Skeletal muscle tissue (tissue), 4 donors: ENCODE measurements around the gene PRR22. TPM values are rescaled to one million over a fixed set of nuclear protein-coding genes. Genes with fewer than 3 reads are reported as not detected.

ENCODE experiments used
- H3K27ac ChIP-seq: one replicate; pipeline ENCODE4 v1.7.0; 2013; ENCODE audit warnings: mild to moderate bottlenecking, low read depth, low read length, inconsistent platforms
- H3K27me3 ChIP-seq, 3 donors: one replicate each; pipeline ENCODE4 v1.7.0; 2013; ENCODE audit warnings: low read length in 3 of 3; ENCODE audit not compliant: control insufficient read depth in 3 of 3, insufficient read depth in 3 of 3
- H3K36me3 ChIP-seq, 3 donors: one replicate each; pipeline ENCODE4 v1.7.0; 2013; ENCODE audit warnings: low read length in 3 of 3; ENCODE audit not compliant: control insufficient read depth in 3 of 3, insufficient read depth in 3 of 3
- H3K4me1 ChIP-seq, 3 donors: one replicate each; pipeline ENCODE4 v1.7.0; 2013; ENCODE audit warnings: low read length in 3 of 3, mild to moderate bottlenecking in 3 of 3; ENCODE audit not compliant: control insufficient read depth in 3 of 3, insufficient read depth in 3 of 3
- H3K4me3 ChIP-seq, 3 donors: one replicate each; pipeline ENCODE4 v1.7.0; 2013; ENCODE audit warnings: low read length in 3 of 3
- H3K9ac ChIP-seq, 3 donors: one replicate each; pipeline ENCODE4 v1.7.0; 2013; ENCODE audit warnings: low read length in 3 of 3, mild to moderate bottlenecking in 3 of 3, moderate library complexity in 2 of 3, low read depth in 1 of 3
- H3K9me3 ChIP-seq, 3 donors: one replicate each; pipeline ENCODE4 v1.7.0; 2013; ENCODE audit warnings: low read length in 3 of 3; ENCODE audit not compliant: control insufficient read depth in 3 of 3
- total RNA-seq: library from RNA; depleted of rRNA; stranded (reverse); fragments of >200 nt; gene quantifications from one replicate; pipeline ENCODE4 v1.2.3, GENCODE V29; 2014
- donor health status: Osteomylitis.

PRR22 gene
- total RNA-seq, 1 donor from 2014 or later: not detected

GRCh38 chr19:5814852-5815246 is 30.3 kb upstream of the PRR22 start:
- H3K4me1 ChIP-seq: no peaks in the 10 kb centered on the region
- H3K9me3 ChIP-seq: no peaks in the 10 kb centered on the region
- no peak overlapping the region for H3K4me3 ChIP-seq
- H3K27me3 ChIP-seq: peaks cover 17 to 28% (median 26%) of the 10 kb centered on the region in 3 donors
- no peaks in the 10 kb centered on the region for H3K36me3 ChIP-seq
- H3K9ac ChIP-seq: no peak overlapping the region
- H3K27ac ChIP-seq: no peak overlapping the region

GRCh38 chr19:5814123-5814851 is 29.7 kb upstream of the PRR22 start:
- H3K9ac ChIP-seq: no peak overlapping the region
- H3K9me3 ChIP-seq: no peaks in the 10 kb centered on the region

GRCh38 chr19:5811117-5811516 is 26.6 kb upstream of the PRR22 start:
- Histone ChIP-seq H3K27ac (no peak overlapping the region), H3K9me3 (no peaks in the 10 kb centered on the region), H3K27me3 (peaks cover 17 to 22% (median 21%) of the 10 kb centered on the region in 3 donors), H3K4me3 (no peak overlapping the region), H3K4me1 (no peaks in the 10 kb centered on the region), H3K36me3 (no peaks in the 10 kb centered on the region), H3K9ac (no peak overlapping the region)

More at GRCh38 chr19:5814123-5814851, 29.7 kb upstream of the PRR22 start:
- H3K4me3 ChIP-seq: no peak overlapping the region
- no peak overlapping the region for H3K27ac ChIP-seq
- H3K4me1 ChIP-seq: no peaks in the 10 kb centered on the region
- H3K36me3 ChIP-seq: no peaks in the 10 kb centered on the region
- peaks cover 17 to 28% (median 26%) of the 10 kb centered on the region in 3 donors for H3K27me3 ChIP-seq

DNA sequence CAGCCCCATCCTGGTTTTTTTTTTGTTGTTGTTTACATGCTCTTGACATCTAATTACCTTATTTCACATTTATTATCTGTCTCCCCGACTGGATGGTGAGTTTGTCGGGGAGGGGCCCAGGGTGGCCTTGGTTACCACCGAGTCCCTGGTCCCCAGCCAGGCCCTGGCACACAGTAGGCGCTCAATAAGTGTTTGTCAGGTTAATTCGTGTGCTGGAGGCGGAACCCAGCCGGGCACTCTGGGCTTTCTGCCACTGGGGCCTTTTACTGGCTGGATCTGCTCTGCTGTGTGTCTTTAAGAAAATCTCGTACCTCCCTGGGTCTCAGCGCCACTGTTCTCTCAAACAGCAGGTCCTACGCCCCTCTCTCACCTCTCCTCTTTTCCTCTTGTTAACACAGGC is 24.9 kb upstream of the PRR22 start:
- H3K4me1 ChIP-seq: no peaks in the 10 kb centered on the region
- peaks cover 22 to 26% (median 24%) of the 10 kb centered on the region in 3 donors for H3K27me3 ChIP-seq
- H3K4me3 ChIP-seq: no peak overlapping the region
- H3K9ac ChIP-seq: no peak overlapping the region
- H3K36me3 ChIP-seq: no peaks in the 10 kb centered on the region
- no peaks in the 10 kb centered on the region for H3K9me3 ChIP-seq
- no peak overlapping the region for H3K27ac ChIP-seq

DNA sequence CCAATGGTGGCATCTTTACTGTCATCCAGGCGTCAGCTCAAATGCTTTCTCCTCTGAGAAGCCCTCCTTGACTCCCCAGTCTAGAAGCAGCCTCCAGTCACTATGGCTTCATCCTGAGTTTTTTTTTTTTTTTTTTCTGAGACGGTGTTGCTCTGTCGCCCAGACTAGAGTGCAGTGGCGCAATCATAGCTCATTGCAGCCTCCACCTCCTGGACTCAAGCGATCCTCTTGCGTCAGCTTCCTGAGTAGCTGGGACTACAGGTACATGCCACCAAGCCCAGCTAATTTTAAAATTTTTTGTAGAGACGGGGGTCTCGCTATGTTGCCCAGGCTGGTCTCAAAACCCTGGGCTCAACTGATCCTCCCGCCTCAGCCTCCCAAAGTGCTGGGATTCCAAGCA is 24.5 kb upstream of the PRR22 start:
- Histone ChIP-seq H3K9me3 (no peaks in the 10 kb centered on the region), H3K4me1 (no peaks in the 10 kb centered on the region), H3K27ac (no peak overlapping the region), H3K36me3 (no peaks in the 10 kb centered on the region), H3K4me3 (no peak overlapping the region), H3K9ac (no peak overlapping the region), H3K27me3 (peaks cover 22 to 27% (median 25%) of the 10 kb centered on the region in 3 donors)

- H3K4me1 ChIP-seq: peaks cover 4 to 6% (median 5%) of the 10 kb centered on the region in 3 donors
- H3K4me3 ChIP-seq: no peak overlapping the region
- H3K9ac ChIP-seq: no peak overlapping the region
- H3K9me3 ChIP-seq: no peaks in the 10 kb centered on the region
- peaks cover 28 to 32% (median 31%) of the 10 kb centered on the region in 3 donors for H3K27me3 ChIP-seq
- no peaks in the 10 kb centered on the region for H3K36me3 ChIP-seq
- H3K27ac ChIP-seq: no peak overlapping the region
Measured at GRCh38 chr19:5808120-5808816, 23.7 kb upstream of the PRR22 start.

DNA sequence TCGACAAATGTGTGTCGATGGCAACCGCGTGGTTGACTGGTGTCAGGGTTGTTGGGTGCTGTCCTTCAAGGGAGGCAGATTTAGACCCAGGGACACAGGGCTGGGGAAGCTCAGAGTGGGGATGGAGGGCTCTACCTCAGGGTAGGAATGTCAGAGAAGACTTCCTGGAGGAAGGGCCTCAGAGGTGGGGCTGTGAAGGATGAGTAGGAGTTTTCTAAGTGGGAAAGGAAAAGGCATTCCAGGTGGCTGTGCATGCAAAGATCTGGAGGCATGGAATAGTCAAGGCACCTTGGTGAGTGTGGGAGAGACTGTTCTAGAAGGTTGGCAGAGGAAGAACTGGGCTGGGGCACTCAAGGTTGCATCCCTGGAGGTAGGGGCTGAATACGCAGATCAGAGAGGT is 22.4 kb upstream of the PRR22 start:
- H3K36me3 ChIP-seq: no peaks in the 10 kb centered on the region
- no peaks in the 10 kb centered on the region for H3K9me3 ChIP-seq
- no peak overlapping the region for H3K9ac ChIP-seq
- H3K4me3 ChIP-seq: no peak overlapping the region
- H3K27me3 ChIP-seq: peaks cover 34 to 45% (median 38%) of the 10 kb centered on the region in 3 donors
- peaks cover 4 to 7% (median 5%) of the 10 kb centered on the region in 3 donors for H3K4me1 ChIP-seq
- no peak overlapping the region for H3K27ac ChIP-seq

DNA sequence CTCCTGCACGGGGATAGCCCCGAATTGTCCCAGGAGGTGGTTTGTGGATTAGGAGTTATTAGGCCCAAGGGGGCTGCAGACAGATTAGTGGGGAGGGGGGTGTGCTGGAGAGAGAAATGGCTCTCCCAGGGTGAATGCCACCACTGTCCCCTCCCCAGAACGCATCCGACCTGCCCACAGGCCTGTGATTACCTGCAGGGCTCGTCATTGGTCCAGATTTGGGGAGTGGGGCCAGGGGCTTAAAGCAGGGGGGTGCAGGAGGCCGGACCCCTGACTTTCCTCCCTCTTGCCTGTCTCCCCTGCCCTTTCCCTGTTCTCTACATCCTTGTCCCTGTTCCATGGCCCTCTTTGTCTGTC is 21.6 kb upstream of the PRR22 start:
- no peak overlapping the region for H3K4me3 ChIP-seq
- no peaks in the 10 kb centered on the region for H3K36me3 ChIP-seq
- H3K27ac ChIP-seq: no peak overlapping the region
- peaks cover 37 to 52% (median 46%) of the 10 kb centered on the region in 3 donors for H3K27me3 ChIP-seq
- no peak overlapping the region for H3K9ac ChIP-seq
- peaks cover 4 to 7% (median 5%) of the 10 kb centered on the region in 3 donors for H3K4me1 ChIP-seq
- no peaks in the 10 kb centered on the region for H3K9me3 ChIP-seq

DNA sequence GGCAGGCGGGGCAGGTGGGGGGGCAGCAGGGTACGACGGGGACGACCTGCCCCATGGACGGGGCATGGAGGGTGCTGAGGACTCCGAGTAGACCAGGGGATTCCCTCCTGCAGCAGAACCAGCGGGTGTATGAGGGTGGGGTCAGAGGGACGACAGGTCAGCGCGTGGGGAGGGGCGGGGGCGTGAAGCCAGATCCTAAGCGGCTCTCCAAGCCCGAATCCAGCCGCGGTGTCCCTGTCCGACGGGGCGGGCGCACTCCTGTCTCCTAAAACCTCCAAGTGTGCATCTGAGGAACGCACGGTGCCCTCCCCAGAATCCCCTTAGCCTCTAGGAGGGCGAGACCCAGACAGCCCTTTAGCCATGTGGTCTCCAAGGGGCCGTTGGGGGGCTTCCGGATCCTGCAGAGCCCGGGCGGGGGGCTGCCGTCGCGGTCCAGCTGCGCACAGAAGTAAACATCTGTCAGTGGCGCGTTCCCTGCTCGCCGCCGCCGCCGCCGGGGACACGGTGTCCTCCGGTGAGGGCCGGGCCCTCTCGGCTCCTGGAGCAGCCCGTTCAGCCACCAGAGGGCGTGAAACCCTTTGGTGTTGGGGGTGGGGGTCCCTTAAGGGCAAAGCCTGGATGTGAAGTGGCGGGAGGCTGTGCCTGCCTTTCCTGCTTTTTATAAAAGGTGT is 21.1 kb upstream of the PRR22 start:
- H3K27me3 ChIP-seq: peaks cover 42 to 57% (median 51%) of the 10 kb centered on the region in 3 donors
- no peak overlapping the region for H3K27ac ChIP-seq
- no peaks in the 10 kb centered on the region for H3K36me3 ChIP-seq
- peaks cover 4 to 7% (median 5%) of the 10 kb centered on the region in 3 donors for H3K4me1 ChIP-seq
- H3K4me3 ChIP-seq: no peak overlapping the region
- H3K9ac ChIP-seq: no peak overlapping the region
- H3K9me3 ChIP-seq: no peaks in the 10 kb centered on the region
